OCI-LY1 (cell line): ENCODE measurements around the gene MYO5B.

Experiments
- CTCF ChIP-seq: fragments of 200-600 bp; sonication (generic), shearing (Covaris generic); IDR thresholded peaks from 2 replicates; pipeline ENCODE4 v1.5.1; 2017; ENCODE audit warnings: mild to moderate bottlenecking, antibody characterized with exemption, low read length, moderate library complexity, mixed read lengths
- EZH2 ChIP-seq: fragments of 200-600 bp; sonication (generic), shearing (Covaris generic); IDR thresholded peaks from 2 replicates; pipeline ENCODE4 v1.8.0; 2017; ENCODE audit warnings: borderline replicate concordance, mixed run types, mild to moderate bottlenecking, antibody characterized with exemption, low read length, moderate library complexity, mixed read lengths

- TF ChIP-seq CTCF (no peak), EZH2 (no peak)
These were observed 335.2 kb downstream of the MYO5B start for GRCh38 chr18:49859725-49860124.
